ENCODE measurements around the gene DONSON.

DNA sequence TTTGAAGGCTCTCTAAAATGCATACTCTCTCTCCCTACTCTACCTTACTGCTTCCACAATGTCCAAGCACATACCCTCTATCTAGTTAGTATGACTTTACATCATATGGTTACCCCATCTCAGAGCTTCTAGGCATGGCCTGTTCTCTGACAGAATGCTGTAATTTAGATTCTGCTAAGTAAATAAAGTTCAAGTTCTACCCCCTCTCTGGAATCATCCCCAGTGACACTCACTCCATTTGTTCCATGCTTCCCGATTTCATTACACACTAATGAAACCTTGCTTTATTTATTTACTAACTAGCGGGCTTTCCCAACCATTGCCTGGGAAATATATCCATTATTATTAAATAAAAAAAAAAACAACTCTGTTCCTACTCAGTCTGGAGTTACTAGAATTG, 45.8 kb upstream of the DONSON start:
- TF ChIP-seq POLR2AphosphoS5 (IDR thresholded peaks at IDR 0.05) (no peak), POLR2A (IDR thresholded peaks at IDR 0.05; ENCODE audit: low read depth) (no peak), CTCF (IDR thresholded peaks at IDR 0.05) (no peak), EP300 (IDR thresholded peaks at IDR 0.05) (no peak)

Data from esophagus muscularis mucosa (tissue), 4 donors.